Adrenal gland (tissue), 12 donors: ENCODE measurements around the gene THSD7A. TPM values are rescaled to one million over a fixed set of nuclear protein-coding genes. Genes with fewer than 3 reads are reported as not detected.
A peak's percentile ranks its signal among the peaks of the same experiment; 100 is the strongest.

Source experiments
- DNase-seq, 7 donors: peaks; one replicate each; pipeline ENCODE4 v3.0.0-alpha.2; 2019 to 2020
- H3K27ac ChIP-seq, 5 donors: fragments of 200-600 bp; sonication (generic) in 4 of 5; 1 replicate in 3 of 5; 2 replicates in 2 of 5; pipeline versions ENCODE4 v1.5.1 to v1.8.0; 2016 to 2020; ENCODE audit warnings: mild to moderate bottlenecking in 1 of 5
- H3K27me3 ChIP-seq: fragments of 200-600 bp; 2 replicates; pipeline ENCODE4 v1.8.0; 2021
- H3K36me3 ChIP-seq, 2 donors: fragments of 200-600 bp; replicated peaks in 1 of 2; 1 replicate in 1 of 2; 2 replicates in 1 of 2; pipeline versions ENCODE4 v1.5.1 to v1.8.0; 2018 to 2022
- H3K4me1 ChIP-seq, 2 donors: fragments of 200-600 bp; replicated peaks in 1 of 2; 1 replicate in 1 of 2; 2 replicates in 1 of 2; pipeline versions ENCODE4 v1.5.1 to v1.8.0; 2018 to 2021
- H3K4me3 ChIP-seq, 4 donors: fragments of 200-600 bp; sonication (generic) in 3 of 4; one replicate each; pipeline ENCODE4 v1.5.1; 2016 to 2018
- H3K9me3 ChIP-seq, 3 donors: fragments of 200-600 bp; sonication (generic) in 1 of 3; replicated peaks in 1 of 3; 1 replicate in 2 of 3; 2 replicates in 1 of 3; pipeline versions ENCODE4 v1.5.1 to v1.8.0; 2016 to 2021
- CTCF ChIP-seq, 6 experiments: fragments of 450-650 bp in 4 of 6; fragments of 200-600 bp in 2 of 6; sonication (generic) in 1 of 6; IDR thresholded peaks; 1 replicate in 5 of 6; 2 replicates in 1 of 6; pipeline versions ENCODE4 v1.5.1 to v1.8.0; 2016 to 2021; ENCODE audit warnings: antibody characterized with exemption in 6 of 6, mild to moderate bottlenecking in 2 of 6, moderate library complexity in 1 of 6
- POLR2A ChIP-seq, 2 donors: fragments of 450-650 bp; IDR thresholded peaks; one replicate each; pipeline ENCODE4 v1.6.1; 2017; ENCODE audit warnings: antibody characterized with exemption in 2 of 2, mild to moderate bottlenecking in 2 of 2, moderate library complexity in 1 of 2
- WGBS, 4 donors: extraction: QIAGEN DNeasy Blood & Tissue Kit in 2 of 4; methylation state at CpG; one replicate each; pipeline versions ENCODE4 v1.1.5 to v1.1.7; 2013 to 2017; 5-methylcytosine and 5-hydroxymethylcytosine counted together
- intact Hi-C, 2 donors: fragments of 100-400 bp; cut with DNase I; formaldehyde crosslinking; loops; one replicate each; pipeline versions ENCODE4 v1.14.1 to v1.15.0; 2022 to 2023
- polyA plus RNA-seq, 3 donors: library from polyadenylated mRNA; stranded (reverse); fragments of 200-250 nt in 2 of 3; fragments of 350-450 nt in 1 of 3; fragmentation: Illumina TruSeq in 1 of 3; extraction: RNeasy Lipid Tissue Mini Kit (QIAGEN cat#74804) in 1 of 3; gene quantifications; one replicate each; pipeline ENCODE4 v1.2.3, GENCODE V29; 2013 to 2014
- total RNA-seq, 9 donors: library from RNA; depleted of rRNA in 4 of 9; stranded (reverse); fragments of >200 nt in 4 of 9; fragments of 120-200 nt in 1 of 9; fragmentation: NEBNext Ultra II Directional in 1 of 9; extraction: Animal tissue kit (Norgen Biotek cat#: 25700) in 1 of 9; gene quantifications; one replicate each; pipeline versions ENCODE4 v1.1.0 to v1.2.4, GENCODE V29; 2013 to 2023
- donor health status: healthy with polysubstance abuse.
- donor health status: Bipolar disorder and iron deficiency.
- donor health status: DM: yes; HTN: yes; CAD: no.
- donor health status: DM: no; HTN: no; CAD: no.
- donor health status: DM: no; HTN: no; CAD: no.
- donor health status: DM: yes; HTN: yes; CAD: no.

Gene THSD7A
- total and polyA plus RNA-seq, 12 donors = 0.74 to 18.4 (median 4.8) TPM

- Histone ChIP-seq H3K27me3 (no peaks in the 10 kb centered on the region), H3K27ac (no peak overlapping the region), H3K4me1 (no peaks in the 10 kb centered on the region), H3K36me3 (no peaks in the 10 kb centered on the region), H3K4me3 (no peak overlapping the region), H3K9me3 (no peaks in the 10 kb centered on the region)
- DNase-seq = no peak
- 34 to 43% (median 34%) methylated on average over 2 of the region's 2 CpGs for WGBS, 4 donors
- TF ChIP-seq POLR2A (IDR thresholded peaks at IDR 0.05) = no peak
- TF ChIP-seq CTCF (IDR thresholded peaks at IDR 0.05) = no peak
- intact Hi-C loops = no loop called here
Measured at GRCh38 chr7:11847336-11847735, 15.3 kb upstream of the THSD7A start.

GRCh38 chr7:11846361-11846955 is 14.5 kb upstream of the THSD7A start:
- no peak overlapping the region for H3K27ac ChIP-seq
- H3K4me3 ChIP-seq = no peak overlapping the region
- TF ChIP-seq CTCF (IDR thresholded peaks at IDR 0.05) (no peak), POLR2A (IDR thresholded peaks at IDR 0.05) (no peak)
- H3K36me3 ChIP-seq = no peaks in the 10 kb centered on the region
- no peaks in the 10 kb centered on the region for H3K4me1 ChIP-seq
- DNase-seq = no peak
- 59 to 72% (median 65%) methylated on average over 5 of the region's 5 CpGs for WGBS, 4 donors
- H3K9me3 ChIP-seq = no peaks in the 10 kb centered on the region
- no peaks in the 10 kb centered on the region for H3K27me3 ChIP-seq
- intact Hi-C loops = no loop called here

- H3K9me3 ChIP-seq = no peaks in the 10 kb centered on the region
- no peak overlapping the region for H3K27ac ChIP-seq
- 56 to 75% (median 68%) methylated on average over 1 of the region's 1 CpG for WGBS, 4 donors
- no peaks in the 10 kb centered on the region for H3K27me3 ChIP-seq
- no peaks in the 10 kb centered on the region for H3K4me1 ChIP-seq
- DNase-seq = no peak
- no peaks in the 10 kb centered on the region for H3K36me3 ChIP-seq
- TF ChIP-seq POLR2A (IDR thresholded peaks at IDR 0.05) = no peak
- H3K4me3 ChIP-seq = no peak overlapping the region
- intact Hi-C loops = no loop called here
Measured at GRCh38 chr7:11843113-11843765, 11.2 kb upstream of the THSD7A start.

GRCh38 chr7:11841657-11842056 is 9.7 kb upstream of the THSD7A start:
- Histone ChIP-seq H3K27ac (no peak overlapping the region), H3K9me3 (no peaks in the 10 kb centered on the region), H3K36me3 (no peaks in the 10 kb centered on the region), H3K4me1 (no peaks in the 10 kb centered on the region), H3K27me3 (no peaks in the 10 kb centered on the region), H3K4me3 (no peak overlapping the region)
- intact Hi-C loops = no loop called here
- no peak for DNase-seq
- no peak for TF ChIP-seq CTCF (IDR thresholded peaks at IDR 0.05)
- TF ChIP-seq POLR2A (IDR thresholded peaks at IDR 0.05) = no peak

- no peak overlapping the region for H3K4me3 ChIP-seq
- intact Hi-C loops = no loop called here
- H3K36me3 ChIP-seq = no peaks in the 10 kb centered on the region
- no peak for DNase-seq
- no peaks in the 10 kb centered on the region for H3K27me3 ChIP-seq
- no peaks in the 10 kb centered on the region for H3K4me1 ChIP-seq
- TF ChIP-seq POLR2A (IDR thresholded peaks at IDR 0.05) = no peak
- peak in 5 of 6 experiments; percentile 21 to 48 (median 39) for TF ChIP-seq CTCF (IDR thresholded peaks at IDR 0.05)
- H3K9me3 ChIP-seq = no peaks in the 10 kb centered on the region
- H3K27ac ChIP-seq = no peak overlapping the region
Measured at GRCh38 chr7:11835260-11835659, 3.3 kb upstream of the THSD7A start.
